ENCODE data around the gene MBNL1.

GRCh38 chr3:152298393-152299248 is 29.9 kb downstream of the MBNL1 start:
- no peak for TF ChIP-seq POLR2A (IDR thresholded peaks at IDR 0.05)
- TF ChIP-seq EP300 (IDR thresholded peaks at IDR 0.05) = no peak
- no peak for TF ChIP-seq CTCF (IDR thresholded peaks at IDR 0.05)
